ENCODE results near the gene CCNH. TPM values are rescaled to one million over a fixed set of nuclear protein-coding genes. Genes with fewer than 3 reads are reported as not detected.

CCNH gene
- total and polyA plus RNA-seq, 2 of the 4 experiments (the other 2 are of a cell fraction) = 37.4 to 100 TPM

- no CpG with 5 or more reads among the region's 4 CpGs for WGBS, 2 experiments (ENCODE audit: extremely low coverage in 2 of 2, insufficient read length in 1 of 2)
- Histone ChIP-seq H4K8ac (ENCODE audit: low read depth in 2 of 2, low read length in 2 of 2) (0 out of 4 replicates have a peak overlapping the region, but pooled peaks of 1 of the 2 experiments have one; percentile 24), H3K14ac (replicated peaks; ENCODE audit: low read depth, low read length) (no peak overlapping the region), H2BK20ac (ENCODE audit: low read depth, low read length) (no peak overlapping the region), H3K56ac (ENCODE audit: extremely low read depth, insufficient read depth, low read length) (no peak overlapping the region), H3K4ac (ENCODE audit: low read depth, low read length) (no peak overlapping the region), H3K23ac (ENCODE audit: low read depth, low read length) (no peak overlapping the region), H3K9me3 (ENCODE audit: control insufficient read depth, insufficient read depth, low read length) (peaks cover 2% of the 10 kb centered on the region; the same call in 1 of the 2 replicates), H2AK5ac (ENCODE audit: low read depth, low read length) (no peak overlapping the region), H4K91ac (ENCODE audit: insufficient read depth, low read depth, low read length) (no peak overlapping the region), H3K9me1 (ENCODE audit: insufficient read depth, low read length) (no peaks in the 10 kb centered on the region), H4K20me1 (ENCODE audit: insufficient read depth, low read length) (no peaks in the 10 kb centered on the region; the same call in 1 of the 2 replicates), H2BK5ac (ENCODE audit: low read depth, low read length, poor library complexity, severe bottlenecking) (no peak overlapping the region), H3K4me2 (ENCODE audit: low read depth, low read length) (no peak overlapping the region; the same call in 1 of the 2 replicates), H3K4me1 (ENCODE audit: control insufficient read depth, insufficient read depth, low read length) (peaks cover 3% of the 10 kb centered on the region), H2AK9ac (replicated peaks; ENCODE audit: low read depth, low read length, poor library complexity) (no peak overlapping the region), H2AFZ (replicated peaks; ENCODE audit: low read length, poor library complexity) (no peak overlapping the region), H3K27ac (ENCODE audit: insufficient read depth, low read length) (no peak overlapping the region), H4K5ac (ENCODE audit: low read depth, low read length) (no peak overlapping the region), H3K27me3 (ENCODE audit: control insufficient read depth, insufficient read depth, low read length) (no peaks in the 10 kb centered on the region), H3K18ac (ENCODE audit: low read depth, low read length) (no peak overlapping the region), H2BK120ac (ENCODE audit: low read depth, low read length) (no peak overlapping the region), H3K4me3 (ENCODE audit: insufficient read depth, low read depth, low read length) (no peak overlapping the region), H3K36me3 (ENCODE audit: control insufficient read depth, insufficient read depth, low read length) (peaks cover 23% of the 10 kb centered on the region), H3K79me1 (ENCODE audit: low read depth in 1 of 2, low read length in 2 of 2) (peaks cover 13 to 21% of the 10 kb centered on the region in 2 experiments), H3K9ac (ENCODE audit: low read depth, low read length) (no peak overlapping the region), H2BK15ac (ENCODE audit: low read depth, low read length) (no peak overlapping the region)
- in situ Hi-C loops (cut with MboI; ENCODE audit: low sequenced_read_pairs) (loop anchor here (5.0 to 25.0 kb wide), 2 partner anchors 328 to 488 kb away; no protein-coding TSS in a partner anchor), intact Hi-C loops (cut with micrococcal nuclease) (loop anchor here (1.0 to 5.0 kb wide), 2 partner anchors 330 to 518 kb away; no protein-coding TSS in a partner anchor), dilution Hi-C loops (cut with HindIII; ENCODE audit: low sequenced_read_pairs, unreplicated experiment) (no loop called here)
- CTCF ChIA-PET = interaction anchor here (0.5 to 1.9 kb wide), 7 partner anchors 10 to 857 kb away, joined by 3 to 8 read pairs (median 4); no protein-coding TSS in a partner anchor
- POLR2A ChIA-PET (ENCODE audit: unreplicated experiment) = interaction anchor here (0.6 kb wide), 2 partner anchors 133 to 490 kb away, joined by 3 read pairs; partner anchors contain the start of gene RASA1
- ATAC-seq (ENCODE audit: low read depth) = peak; percentile 82
- BruUV-seq (replicated peaks) = no TSS peak
- TF ChIP-seq MAZ (IDR thresholded peaks at IDR 0.05; ENCODE audit: borderline replicate concordance, low read depth, low read length) = no peak
- peak; percentile 60 for TF ChIP-seq RAD21 (IDR thresholded peaks at IDR 0.05; ENCODE audit: low read length)
- TF ChIP-seq USF2 (IDR thresholded peaks at IDR 0.05; ENCODE audit: low read depth, low read length) = no peak
- peak; percentile 65 for TF ChIP-seq CTCF (conservative IDR thresholded peaks at IDR 0.05; ENCODE audit: low read depth, low read length)
- no peak for TF ChIP-seq RFX5 (IDR thresholded peaks at IDR 0.05; ENCODE audit: low read depth, low read length)
- TF ChIP-seq SMC3 (IDR thresholded peaks at IDR 0.05; ENCODE audit: low read depth, low read length) = peak; percentile 37
- no peak for TF ChIP-seq CHD1 (IDR thresholded peaks at IDR 0.05; ENCODE audit: low read depth, low read length)
- peak; percentile 61 for DNase-seq
Measured at GRCh38 chr5:87400305-87400899, 12.3 kb downstream of the CCNH start.

All from IMR-90 (cell line).